Calu3 (cell line): Measurements from ENCODE around the gene IDI1. TPM values are rescaled to one million over a fixed set of nuclear protein-coding genes. Genes with fewer than 3 reads are reported as not detected.
"Not testable (repeated sequence)": the region's sequence is repeated elsewhere in the genome, so short reads cannot be mapped to it uniquely, and the experiment has no call there.

Experiments
- BruUV-seq: library from RNA; stranded (reverse); fragments of 400-500 nt; replicated peaks from 2 replicates; lab custom pipeline; 2021; lab: Mats Ljungman, UMichigan
- CTCF ChIA-PET: fragments of 300-600 bp; sonication (Branson Sonifier 250); formaldehyde crosslinking; loops from one replicate; lab custom pipeline; 2022; ENCODE audit warnings: antibody characterized with exemption; lab: Charles Lee
- DNase-seq: peaks from one replicate; pipeline ENCODE4 v3.0.0; 2022
- H3K27ac Mint-ChIP-seq: one replicate; pipeline ENCODE4 v1.8.0; 2022; ENCODE audit warnings: mixed read lengths; ENCODE audit not compliant: unreplicated experiment
- H3K27me3 Mint-ChIP-seq: one replicate; pipeline ENCODE4 v1.8.0; 2022; ENCODE audit warnings: mixed read lengths; ENCODE audit not compliant: unreplicated experiment
- H3K36me3 Mint-ChIP-seq: one replicate; pipeline ENCODE4 v1.8.0; 2022; ENCODE audit warnings: mild to moderate bottlenecking, moderate library complexity, mixed read lengths; ENCODE audit not compliant: insufficient read depth, unreplicated experiment
- H3K4me1 Mint-ChIP-seq: one replicate; pipeline ENCODE4 v1.8.0; 2022; ENCODE audit warnings: mild to moderate bottlenecking, low read depth, mixed read lengths; ENCODE audit not compliant: unreplicated experiment
- H3K4me3 Mint-ChIP-seq: one replicate; pipeline ENCODE4 v1.8.0; 2022; ENCODE audit warnings: mild to moderate bottlenecking, low read depth, moderate library complexity, mixed read lengths; ENCODE audit not compliant: unreplicated experiment
- H3K9me3 Mint-ChIP-seq: one replicate; pipeline ENCODE4 v1.8.0; 2022; ENCODE audit warnings: low read depth, mixed read lengths; ENCODE audit not compliant: unreplicated experiment
- intact Hi-C: fragments of 100-400 bp; cut with micrococcal nuclease; formaldehyde crosslinking; loops from one replicate; pipeline ENCODE4 v1.10.0; 2022; ENCODE audit not compliant: unreplicated experiment
- total RNA-seq: library from RNA; stranded (reverse); gene quantifications from 2 replicates; pipeline ENCODE4 v1.2.3, GENCODE V29; 2022
- TF ChIP-seq, protein P1 (sequence below): fragments of 200-600 bp; IDR thresholded peaks from one replicate; pipeline ENCODE4 v1.8.0; 2022; ENCODE audit warnings: antibody characterized with exemption; ENCODE audit not compliant: unreplicated experiment

The IDI1 gene
- total RNA-seq, 1 experiment from 2014 or later, result 108 TPM

GRCh38 chr10:1040133-1040532, 8.8 kb downstream of the IDI1 start:
- Mint-ChIP-seq H3K36me3 (peaks cover 82% of the 10 kb centered on the region), H3K4me3 (no peak overlapping the region), H3K27ac (no peak overlapping the region), H3K27me3 (no peaks in the 10 kb centered on the region), H3K9me3 (no peaks in the 10 kb centered on the region), H3K4me1 (peaks cover 20% of the 10 kb centered on the region)
- intact Hi-C loops, result no loop called here
- no peak for DNase-seq
- BruUV-seq, result no TSS peak
- TF ChIP-seq, protein P1, sequence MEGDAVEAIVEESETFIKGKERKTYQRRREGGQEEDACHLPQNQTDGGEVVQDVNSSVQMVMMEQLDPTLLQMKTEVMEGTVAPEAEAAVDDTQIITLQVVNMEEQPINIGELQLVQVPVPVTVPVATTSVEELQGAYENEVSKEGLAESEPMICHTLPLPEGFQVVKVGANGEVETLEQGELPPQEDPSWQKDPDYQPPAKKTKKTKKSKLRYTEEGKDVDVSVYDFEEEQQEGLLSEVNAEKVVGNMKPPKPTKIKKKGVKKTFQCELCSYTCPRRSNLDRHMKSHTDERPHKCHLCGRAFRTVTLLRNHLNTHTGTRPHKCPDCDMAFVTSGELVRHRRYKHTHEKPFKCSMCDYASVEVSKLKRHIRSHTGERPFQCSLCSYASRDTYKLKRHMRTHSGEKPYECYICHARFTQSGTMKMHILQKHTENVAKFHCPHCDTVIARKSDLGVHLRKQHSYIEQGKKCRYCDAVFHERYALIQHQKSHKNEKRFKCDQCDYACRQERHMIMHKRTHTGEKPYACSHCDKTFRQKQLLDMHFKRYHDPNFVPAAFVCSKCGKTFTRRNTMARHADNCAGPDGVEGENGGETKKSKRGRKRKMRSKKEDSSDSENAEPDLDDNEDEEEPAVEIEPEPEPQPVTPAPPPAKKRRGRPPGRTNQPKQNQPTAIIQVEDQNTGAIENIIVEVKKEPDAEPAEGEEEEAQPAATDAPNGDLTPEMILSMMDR, result no peak
- CTCF ChIA-PET, result no interaction called here

DNA sequence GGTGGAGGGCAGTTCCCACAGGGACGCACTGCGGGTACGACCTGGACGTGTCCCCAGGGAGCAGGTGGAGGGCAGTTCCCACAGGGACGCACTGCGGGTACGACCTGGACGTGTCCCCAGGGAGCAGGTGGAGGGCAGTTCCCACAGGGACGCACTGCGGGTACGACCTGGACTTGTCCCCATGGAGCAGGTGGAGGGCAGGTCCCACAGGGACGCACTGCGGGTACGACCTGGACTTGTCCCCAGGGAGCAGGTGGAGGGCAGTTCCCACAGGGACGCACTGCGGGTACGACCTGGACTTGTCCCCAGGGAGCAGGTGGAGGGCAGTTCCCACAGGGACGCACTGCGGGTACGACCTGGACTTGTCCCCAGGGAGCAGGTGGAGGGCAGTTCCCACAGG, 10.2 kb downstream of the IDI1 start:
- H3K4me3 Mint-ChIP-seq, BruUV-seq, H3K27me3 Mint-ChIP-seq, intact Hi-C loops, CTCF ChIA-PET, H3K9me3 Mint-ChIP-seq, H3K27ac Mint-ChIP-seq, H3K4me1 Mint-ChIP-seq, DNase-seq: not testable (repeated sequence)
- peaks cover 76% of the 10 kb centered on the region for H3K36me3 Mint-ChIP-seq

- no peaks in the 10 kb centered on the region for H3K9me3 Mint-ChIP-seq
- no peaks in the 10 kb centered on the region for H3K4me1 Mint-ChIP-seq
- TF ChIP-seq, protein P1, result no peak
- no peak for DNase-seq
- H3K27ac Mint-ChIP-seq, result peak overlapping the region; percentile 44
- H3K4me3 Mint-ChIP-seq, result no peak overlapping the region
- no peaks in the 10 kb centered on the region for H3K27me3 Mint-ChIP-seq
- H3K36me3 Mint-ChIP-seq, result peaks cover 63% of the 10 kb centered on the region
- intact Hi-C loops, result no loop called here
- no TSS peak for BruUV-seq
- CTCF ChIA-PET, result no interaction called here
Observed at GRCh38 chr10:1037098-1037497, 11.8 kb downstream of the IDI1 start.

GRCh38 chr10:1036341-1036791, 12.6 kb downstream of the IDI1 start:
- intact Hi-C loops, result no loop called here
- CTCF ChIA-PET, result interaction anchor here (0.6 to 0.7 kb wide), 2 partner anchors 13 to 618 kb away, joined by 4 read pairs; no protein-coding TSS in a partner anchor

DNA sequence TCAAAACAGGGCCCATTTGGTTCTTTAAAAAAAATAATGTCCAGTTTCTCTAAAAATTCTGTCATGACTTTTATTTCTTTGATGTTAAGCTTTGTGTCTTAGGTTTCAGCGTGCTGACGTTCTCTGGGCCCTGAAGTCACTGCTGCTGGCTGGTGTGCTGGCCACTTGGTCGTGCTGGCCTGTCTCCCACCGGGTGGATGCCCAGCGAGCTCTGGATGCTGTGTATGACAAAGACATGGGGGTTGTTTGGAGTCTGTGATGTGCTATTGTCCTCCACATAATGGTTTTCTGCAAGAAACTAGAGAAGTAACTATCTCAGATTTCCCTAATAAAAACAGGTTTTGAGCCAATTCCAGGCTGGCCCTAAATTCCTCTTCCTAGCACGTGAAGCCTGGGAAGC, 13.7 kb downstream of the IDI1 start:
- H3K27ac Mint-ChIP-seq, result no peak overlapping the region
- no peaks in the 10 kb centered on the region for H3K4me1 Mint-ChIP-seq
- CTCF ChIA-PET, result no interaction called here
- TF ChIP-seq, protein P1, result no peak
- no peak overlapping the region for H3K4me3 Mint-ChIP-seq
- no peaks in the 10 kb centered on the region for H3K27me3 Mint-ChIP-seq
- H3K36me3 Mint-ChIP-seq, result peaks cover 45% of the 10 kb centered on the region
- no peaks in the 10 kb centered on the region for H3K9me3 Mint-ChIP-seq
- DNase-seq, result no peak
- no TSS peak for BruUV-seq
- intact Hi-C loops, result no loop called here

More at GRCh38 chr10:1036341-1036791, 12.6 kb downstream of the IDI1 start:
- Mint-ChIP-seq H3K27me3 (no peaks in the 10 kb centered on the region), H3K36me3 (peaks cover 56% of the 10 kb centered on the region), H3K4me3 (no peak overlapping the region), H3K4me1 (no peaks in the 10 kb centered on the region), H3K27ac (peak overlapping the region; percentile 44), H3K9me3 (no peaks in the 10 kb centered on the region)
- TF ChIP-seq, protein P1, result no peak
- no TSS peak for BruUV-seq
- no peak for DNase-seq
